Mesenchymal stem cell (in vitro differentiated cells and primary cell): Measurements from ENCODE around the gene LMF1.

ENCODE experiments used
- DNase-seq: peaks from one replicate; pipeline ENCODE4 v3.0.0-alpha.2; 2013
- H2AFZ ChIP-seq: one replicate; pipeline ENCODE4 v1.6.1; 2013; ENCODE audit warnings: low read depth, mild to moderate bottlenecking, control low read depth, inconsistent platforms, low read length, moderate library complexity
- H2AK5ac ChIP-seq: 2 replicates; pipeline ENCODE4 v1.6.1; 2013; ENCODE audit warnings: low read length, moderate library complexity, mild to moderate bottlenecking, inconsistent platforms; ENCODE audit not compliant: severe bottlenecking
- H2BK120ac ChIP-seq: one replicate; pipeline ENCODE4 v1.6.1; 2013; ENCODE audit warnings: low read depth, mild to moderate bottlenecking, inconsistent platforms, low read length, moderate library complexity
- H2BK12ac ChIP-seq, 2 experiments: one replicate each; pipeline ENCODE4 v1.6.1; 2013; ENCODE audit warnings: inconsistent platforms in 2 of 2, low read length in 2 of 2, mild to moderate bottlenecking in 2 of 2, moderate library complexity in 2 of 2, control low read depth in 1 of 2
- H2BK15ac ChIP-seq: one replicate; pipeline ENCODE4 v1.6.1; 2013; ENCODE audit warnings: mild to moderate bottlenecking, low read depth, inconsistent platforms; ENCODE audit not compliant: poor library complexity, severe bottlenecking
- H2BK5ac ChIP-seq: 2 replicates; pipeline ENCODE4 v1.6.1; 2013; ENCODE audit warnings: low read depth, mild to moderate bottlenecking, low read length, control low read depth, inconsistent platforms; ENCODE audit not compliant: poor library complexity, severe bottlenecking
- H3K14ac ChIP-seq, 2 experiments: one replicate each; pipeline ENCODE4 v1.6.1; 2013; ENCODE audit warnings: inconsistent platforms in 2 of 2, low read length in 2 of 2, control low read depth in 1 of 2, mild to moderate bottlenecking in 1 of 2, moderate library complexity in 1 of 2
- H3K18ac ChIP-seq, 2 experiments: one replicate each; pipeline ENCODE4 v1.6.1; 2013; ENCODE audit warnings: inconsistent platforms in 2 of 2, low read length in 2 of 2, control low read depth in 1 of 2, low read depth in 1 of 2, mild to moderate bottlenecking in 1 of 2
- H3K23ac ChIP-seq, 2 experiments: one replicate each; pipeline ENCODE4 v1.6.1; 2013; ENCODE audit warnings: inconsistent platforms in 2 of 2, low read length in 2 of 2, mild to moderate bottlenecking in 2 of 2, moderate library complexity in 2 of 2, control low read depth in 1 of 2
- H3K27ac ChIP-seq: 2 replicates; pipeline ENCODE4 v1.5.1; 2013; ENCODE audit warnings: mild to moderate bottlenecking, moderate library complexity, low read length, control low read depth, inconsistent platforms; ENCODE audit not compliant: poor library complexity, severe bottlenecking
- H3K27me3 ChIP-seq, 2 experiments: 2 replicates each; pipeline versions ENCODE4 v1.6.1 to v1.7.0; 2013; ENCODE audit warnings: low read length in 2 of 2, mild to moderate bottlenecking in 2 of 2, moderate library complexity in 2 of 2, control low read depth in 1 of 2, inconsistent platforms in 1 of 2; ENCODE audit not compliant: control insufficient read depth in 1 of 2, insufficient read depth in 1 of 2
- H3K36me3 ChIP-seq, 2 experiments: 2 replicates each; pipeline versions ENCODE4 v1.6.1 to v1.7.0; 2013; ENCODE audit warnings: low read length in 2 of 2, control low read depth in 1 of 2, inconsistent platforms in 1 of 2, low read depth in 1 of 2, mild to moderate bottlenecking in 1 of 2; ENCODE audit not compliant: insufficient read depth in 2 of 2, control insufficient read depth in 1 of 2
- H3K4ac ChIP-seq, 2 experiments: one replicate each; pipeline ENCODE4 v1.6.1; 2013; ENCODE audit warnings: inconsistent platforms in 2 of 2, low read length in 2 of 2, mild to moderate bottlenecking in 2 of 2, moderate library complexity in 2 of 2, control low read depth in 1 of 2, low read depth in 1 of 2
- H3K4me1 ChIP-seq: 2 replicates; pipeline ENCODE4 v1.6.1; 2013; ENCODE audit warnings: low read depth, low read length, control low read depth; ENCODE audit not compliant: control insufficient read depth, insufficient read depth
- H3K4me2 ChIP-seq: 2 replicates; pipeline ENCODE4 v1.6.1; 2013; ENCODE audit warnings: low read length, mild to moderate bottlenecking, inconsistent platforms; ENCODE audit not compliant: poor library complexity, severe bottlenecking
- H3K4me3 ChIP-seq, 2 experiments: 2 replicates each; pipeline versions ENCODE4 v1.5.1 to v1.7.0; 2013; ENCODE audit warnings: low read length in 2 of 2, mild to moderate bottlenecking in 2 of 2, control low read depth in 1 of 2, low read depth in 1 of 2; ENCODE audit not compliant: insufficient read depth in 1 of 2
- H3K79me1 ChIP-seq: replicated peaks from 2 replicates; pipeline ENCODE4 v1.6.1; 2013; ENCODE audit warnings: mild to moderate bottlenecking, control low read depth, low read length, inconsistent platforms; ENCODE audit not compliant: poor library complexity, severe bottlenecking
- H3K9ac ChIP-seq: 2 replicates; pipeline ENCODE4 v1.7.0; 2013; ENCODE audit warnings: mild to moderate bottlenecking, low read length, moderate library complexity
- H3K9me3 ChIP-seq: 2 replicates; pipeline ENCODE4 v1.7.0; 2013; ENCODE audit warnings: mild to moderate bottlenecking, low read length; ENCODE audit not compliant: control insufficient read depth
- H4K8ac ChIP-seq: one replicate; pipeline ENCODE4 v1.6.1; 2013; ENCODE audit warnings: inconsistent platforms, mild to moderate bottlenecking, low read length, moderate library complexity
- H4K91ac ChIP-seq: one replicate; pipeline ENCODE4 v1.6.1; 2013; ENCODE audit warnings: mild to moderate bottlenecking, low read length, inconsistent platforms
- WGBS: methylation state at CpG from one replicate; pipeline ENCODE4 v1.1.7; 2013; ENCODE audit warnings: mixed read lengths; 5-methylcytosine and 5-hydroxymethylcytosine counted together

Gene LMF1

GRCh38 chr16:924806-925205, 46.0 kb downstream of the LMF1 start:
- Histone ChIP-seq H3K36me3 (peaks cover 8 to 15% of the 10 kb centered on the region in 2 experiments), H2BK120ac (no peak overlapping the region), H3K4ac (no peak overlapping the region), H3K23ac (no peak overlapping the region), H4K8ac (no peak overlapping the region), H3K79me1 (no peaks in the 10 kb centered on the region), H3K27ac (no peak overlapping the region), H2AFZ (no peak overlapping the region), H3K18ac (no peak overlapping the region), H2BK5ac (no peak overlapping the region), H2BK12ac (no peak overlapping the region), H3K9ac (no peak overlapping the region), H3K4me1 (peaks cover 8% of the 10 kb centered on the region), H3K4me2 (no peak overlapping the region), H4K91ac (no peak overlapping the region), H2AK5ac (no peak overlapping the region), H3K27me3 (no peaks in the 10 kb centered on the region), H3K4me3 (no peak overlapping the region), H3K9me3 (peaks cover 11% of the 10 kb centered on the region), H2BK15ac (no peak overlapping the region), H3K14ac (no peak overlapping the region)
- no peak for DNase-seq
- 78% methylated on average over 13 of the region's 13 CpGs for WGBS

GRCh38 chr16:924063-924462, 46.7 kb downstream of the LMF1 start:
- no peak overlapping the region for H3K14ac ChIP-seq
- H3K4me2 ChIP-seq = no peak overlapping the region
- no peak overlapping the region for H3K27ac ChIP-seq
- no peak overlapping the region for H4K91ac ChIP-seq
- no peak overlapping the region for H3K4me3 ChIP-seq
- no peaks in the 10 kb centered on the region for H3K27me3 ChIP-seq
- no peak overlapping the region for H2BK5ac ChIP-seq
- no peak overlapping the region for H3K9ac ChIP-seq
- H2BK12ac ChIP-seq = no peak overlapping the region
- no peak overlapping the region for H3K4ac ChIP-seq
- peaks cover 6 to 15% of the 10 kb centered on the region in 2 experiments for H3K36me3 ChIP-seq
- WGBS = no CpG with 5 or more reads among the region's 5 CpGs
- H2BK120ac ChIP-seq = no peak overlapping the region
- H2AFZ ChIP-seq = no peak overlapping the region
- no peak overlapping the region for H2BK15ac ChIP-seq
- peaks cover 11% of the 10 kb centered on the region for H3K9me3 ChIP-seq
- no peaks in the 10 kb centered on the region for H3K79me1 ChIP-seq
- H3K18ac ChIP-seq = no peak overlapping the region
- DNase-seq = peak; percentile 17
- H2AK5ac ChIP-seq = no peak overlapping the region
- peaks cover 8% of the 10 kb centered on the region for H3K4me1 ChIP-seq
- H3K23ac ChIP-seq = no peak overlapping the region
- no peak overlapping the region for H4K8ac ChIP-seq

GRCh38 chr16:923184-923583, 47.6 kb downstream of the LMF1 start:
- H2AK5ac ChIP-seq = no peak overlapping the region
- WGBS = 91% methylated on average over 9 of the region's 9 CpGs
- H3K36me3 ChIP-seq = peaks cover 6 to 15% of the 10 kb centered on the region in 2 experiments
- no peaks in the 10 kb centered on the region for H3K27me3 ChIP-seq
- H3K9ac ChIP-seq = no peak overlapping the region
- H2BK5ac ChIP-seq = no peak overlapping the region
- no peak overlapping the region for H2BK12ac ChIP-seq
- no peak overlapping the region for H4K91ac ChIP-seq
- H3K18ac ChIP-seq = no peak overlapping the region
- H3K4me1 ChIP-seq = peaks cover 8% of the 10 kb centered on the region
- H3K14ac ChIP-seq = no peak overlapping the region
- H3K4me3 ChIP-seq = no peak overlapping the region
- peaks cover 11% of the 10 kb centered on the region for H3K9me3 ChIP-seq
- no peak overlapping the region for H3K4ac ChIP-seq
- H4K8ac ChIP-seq = no peak overlapping the region
- no peak for DNase-seq
- H3K4me2 ChIP-seq = no peak overlapping the region
- H2AFZ ChIP-seq = no peak overlapping the region
- H3K79me1 ChIP-seq = no peaks in the 10 kb centered on the region
- H3K23ac ChIP-seq = no peak overlapping the region
- no peak overlapping the region for H3K27ac ChIP-seq
- H2BK15ac ChIP-seq = no peak overlapping the region
- H2BK120ac ChIP-seq = no peak overlapping the region

- no peaks in the 10 kb centered on the region for H3K79me1 ChIP-seq
- H3K27ac ChIP-seq = no peak overlapping the region
- H3K4ac ChIP-seq = no peak overlapping the region
- no peak overlapping the region for H3K9ac ChIP-seq
- no peak overlapping the region for H2BK120ac ChIP-seq
- H3K4me1 ChIP-seq = peaks cover 8% of the 10 kb centered on the region
- H4K91ac ChIP-seq = no peak overlapping the region
- no peak overlapping the region for H2AK5ac ChIP-seq
- H2AFZ ChIP-seq = no peak overlapping the region
- WGBS = 80% methylated on average over 13 of the region's 13 CpGs
- H3K27me3 ChIP-seq = no peaks in the 10 kb centered on the region
- no peak overlapping the region for H2BK12ac ChIP-seq
- no peak overlapping the region for H3K23ac ChIP-seq
- peaks cover 10% of the 10 kb centered on the region for H3K9me3 ChIP-seq
- no peak overlapping the region for H3K14ac ChIP-seq
- no peak overlapping the region for H3K18ac ChIP-seq
- H4K8ac ChIP-seq = no peak overlapping the region
- no peak overlapping the region for H2BK5ac ChIP-seq
- H3K4me3 ChIP-seq = no peak overlapping the region
- H3K36me3 ChIP-seq = peaks cover 6 to 15% of the 10 kb centered on the region in 2 experiments
- no peak overlapping the region for H3K4me2 ChIP-seq
- DNase-seq = no peak
- no peak overlapping the region for H2BK15ac ChIP-seq
These were observed 48.7 kb downstream of the LMF1 start for GRCh38 chr16:922051-922450.
